ENCODE results near the gene SLC36A4.
"Not testable (repeated sequence)": the region's sequence is repeated elsewhere in the genome, so short reads cannot be mapped to it uniquely, and the experiment has no call there.

Gene SLC36A4

GRCh38 chr11:93197380-93198214, at the start of gene SLC36A4:
TSS of gene SLC36A4 (minus strand) at chr11:93197991. CDS start at chr11:93197832, 159 bp downstream.
- DNase-seq, result peak; percentile 87 to 89

GRCh38 chr11:93246790-93247189, 49.0 kb upstream of the SLC36A4 start:
- not testable (repeated sequence) for DNase-seq

- no peak for DNase-seq
These were observed 46.2 kb upstream of the SLC36A4 start for GRCh38 chr11:93244018-93244417.

- no peak for DNase-seq
These were observed 42.2 kb upstream of the SLC36A4 start for GRCh38 chr11:93239966-93240365.

GRCh38 chr11:93238956-93239355, 41.2 kb upstream of the SLC36A4 start:
- no peak for DNase-seq

GRCh38 chr11:93236741-93237675, 39.2 kb upstream of the SLC36A4 start:
- peak in 1 of 2 donors; percentile 24 for DNase-seq

GRCh38 chr11:93234602-93235207, 36.9 kb upstream of the SLC36A4 start:
- peak; percentile 62 to 71 for DNase-seq

GRCh38 chr11:93229876-93230275, 32.1 kb upstream of the SLC36A4 start:
- DNase-seq, result no peak

GRCh38 chr11:93225662-93226061, 27.9 kb upstream of the SLC36A4 start:
- DNase-seq, result peak in 1 of 2 donors; percentile 37

GRCh38 chr11:93221539-93221938, 23.7 kb upstream of the SLC36A4 start:
- no peak for DNase-seq

- DNase-seq, result no peak
These were observed 22.3 kb upstream of the SLC36A4 start for GRCh38 chr11:93220078-93220477.

GRCh38 chr11:93219440-93219839, 21.6 kb upstream of the SLC36A4 start:
- DNase-seq, result no peak

- no peak for DNase-seq
These were observed 18.8 kb upstream of the SLC36A4 start for GRCh38 chr11:93216511-93217101.

- no peak for DNase-seq
These were observed 15.8 kb upstream of the SLC36A4 start for GRCh38 chr11:93213622-93214021.

GRCh38 chr11:93212094-93212493, 14.3 kb upstream of the SLC36A4 start:
- DNase-seq, result no peak

GRCh38 chr11:93209466-93209865, 11.7 kb upstream of the SLC36A4 start:
- no peak for DNase-seq

GRCh38 chr11:93208663-93209270, 11.0 kb upstream of the SLC36A4 start:
- DNase-seq, result no peak

GRCh38 chr11:93199616-93200015, 1.8 kb upstream of the SLC36A4 start:
- no peak for DNase-seq

- peak in 1 of 2 donors; percentile 41 for DNase-seq
These were observed 539 bp upstream of the SLC36A4 start for GRCh38 chr11:93198215-93198845.

- DNase-seq, result no peak
These were observed 893 bp downstream of the SLC36A4 start for GRCh38 chr11:93196816-93197379.

GRCh38 chr11:93194673-93195291, 3.0 kb downstream of the SLC36A4 start:
- DNase-seq, result no peak

Data from CD4-positive, alpha-beta T cell treated with Interferon alpha-2 for 1 hour (primary cell).